ENCODE data around the gene ARSB.

DNA sequence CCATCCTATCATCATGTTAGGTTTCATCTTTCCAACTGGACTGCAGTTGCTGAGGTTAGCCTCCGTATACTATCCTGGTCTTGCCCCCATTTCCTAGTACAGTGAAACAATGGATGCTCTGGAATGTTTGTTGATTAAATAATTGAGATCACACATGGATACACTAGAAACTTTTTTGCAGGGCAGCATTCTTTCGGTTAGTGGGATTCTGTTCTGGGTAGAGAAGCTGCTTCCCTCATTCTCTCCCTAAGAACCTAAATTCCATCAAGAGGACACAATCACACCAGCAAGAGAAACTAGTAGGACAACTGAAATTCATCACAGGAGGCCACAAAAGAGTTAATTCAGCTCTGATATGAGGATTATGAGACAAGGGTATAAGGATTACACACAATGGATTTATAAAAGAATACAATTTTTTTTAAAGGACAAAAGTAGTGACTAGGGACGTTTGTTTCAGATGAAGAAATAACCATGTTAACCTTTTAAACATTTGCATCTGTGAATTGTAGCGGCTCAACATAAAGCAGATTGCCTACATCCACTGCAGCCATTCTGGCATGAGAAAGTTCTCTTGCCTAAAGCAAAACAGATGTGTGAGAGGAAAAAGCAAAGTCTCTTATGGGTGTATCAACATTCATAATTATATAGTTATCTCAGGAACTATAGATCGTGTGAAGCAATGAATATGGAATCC is 173.8 kb downstream of the ARSB start:
- TF ChIP-seq, protein P1, sequence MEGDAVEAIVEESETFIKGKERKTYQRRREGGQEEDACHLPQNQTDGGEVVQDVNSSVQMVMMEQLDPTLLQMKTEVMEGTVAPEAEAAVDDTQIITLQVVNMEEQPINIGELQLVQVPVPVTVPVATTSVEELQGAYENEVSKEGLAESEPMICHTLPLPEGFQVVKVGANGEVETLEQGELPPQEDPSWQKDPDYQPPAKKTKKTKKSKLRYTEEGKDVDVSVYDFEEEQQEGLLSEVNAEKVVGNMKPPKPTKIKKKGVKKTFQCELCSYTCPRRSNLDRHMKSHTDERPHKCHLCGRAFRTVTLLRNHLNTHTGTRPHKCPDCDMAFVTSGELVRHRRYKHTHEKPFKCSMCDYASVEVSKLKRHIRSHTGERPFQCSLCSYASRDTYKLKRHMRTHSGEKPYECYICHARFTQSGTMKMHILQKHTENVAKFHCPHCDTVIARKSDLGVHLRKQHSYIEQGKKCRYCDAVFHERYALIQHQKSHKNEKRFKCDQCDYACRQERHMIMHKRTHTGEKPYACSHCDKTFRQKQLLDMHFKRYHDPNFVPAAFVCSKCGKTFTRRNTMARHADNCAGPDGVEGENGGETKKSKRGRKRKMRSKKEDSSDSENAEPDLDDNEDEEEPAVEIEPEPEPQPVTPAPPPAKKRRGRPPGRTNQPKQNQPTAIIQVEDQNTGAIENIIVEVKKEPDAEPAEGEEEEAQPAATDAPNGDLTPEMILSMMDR (IDR thresholded peaks at IDR 0.05; ENCODE audit: insufficient read depth, low read depth, low read length) = no peak
- TF ChIP-seq EZH2 (IDR thresholded peaks at IDR 0.05; ENCODE audit: insufficient read depth, low read length) = no peak

Measured in astrocyte (in vitro differentiated cells and primary cell).